CD1c-positive myeloid dendritic cell (primary cell): ENCODE data around the gene CNN3.

Source experiments
- DNase-seq: peaks from one replicate; pipeline ENCODE4 v3.0.0-alpha.2; 2016; ENCODE audit errors: extremely low spot score

CNN3 gene

DNA sequence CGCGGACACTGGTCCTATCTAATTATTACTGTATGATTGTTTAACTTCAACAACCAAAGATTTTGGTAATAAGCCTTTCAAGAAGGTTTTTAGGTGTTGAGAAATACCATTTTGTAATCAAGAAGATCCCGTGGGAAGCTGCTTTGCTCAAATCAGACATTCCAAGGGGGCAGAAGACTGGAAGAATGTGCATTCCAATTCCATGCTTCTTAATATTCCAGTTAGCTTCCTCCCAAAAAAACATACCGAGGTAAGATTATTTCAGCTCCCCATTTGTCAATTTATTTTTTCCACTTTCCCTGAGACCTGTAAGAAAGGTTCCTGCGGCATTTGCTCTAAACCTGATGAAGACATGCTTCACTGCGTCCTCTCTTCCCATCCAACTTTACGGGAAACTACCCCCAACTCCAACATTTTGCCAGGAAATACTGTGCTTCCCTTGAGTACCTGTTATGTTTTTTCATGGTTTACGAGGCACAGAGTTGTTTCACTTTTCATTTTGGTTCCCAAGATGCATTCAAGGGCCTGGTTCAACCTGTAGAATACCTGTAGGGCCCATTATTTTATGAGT lies 4.1 kb downstream of the CNN3 start:
- DNase-seq = no peak

DNA sequence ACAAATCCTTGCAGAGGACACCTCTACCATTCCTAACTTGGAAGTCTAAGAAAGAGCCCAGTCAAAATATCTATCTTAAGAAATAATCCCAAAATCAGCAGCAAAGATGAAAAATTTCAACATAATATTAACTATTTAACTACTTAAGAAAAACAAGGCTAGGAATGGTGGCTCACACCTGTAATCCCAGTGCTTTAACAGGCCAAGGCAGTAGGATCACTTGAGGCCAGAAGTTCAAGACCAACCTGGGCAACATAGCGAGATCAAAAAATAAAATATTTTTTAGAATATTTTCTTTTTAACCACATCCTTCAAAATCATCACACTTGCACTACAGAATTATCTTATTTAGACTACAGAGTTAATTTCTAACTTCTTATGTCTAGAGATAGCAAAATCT lies 4.9 kb downstream of the CNN3 start:
- DNase-seq = no peak

DNA sequence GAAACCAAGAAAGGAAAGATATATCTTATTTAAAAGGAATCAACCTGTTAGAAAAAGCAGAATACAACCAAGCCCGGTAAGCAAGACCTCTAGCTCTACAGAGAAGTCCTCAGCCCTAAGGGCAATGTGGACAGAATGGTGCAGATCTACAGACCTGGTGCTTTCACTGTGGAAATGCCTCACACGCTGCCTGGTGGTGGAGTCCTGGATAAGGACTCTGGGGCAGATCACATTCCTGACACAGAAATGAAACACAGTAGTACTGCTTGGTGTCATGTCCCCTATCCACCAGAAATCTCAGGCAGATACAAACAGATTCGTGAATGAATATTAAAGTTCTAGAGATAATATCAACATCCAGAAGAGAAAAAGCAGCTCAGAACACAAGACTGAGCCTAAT lies 6.8 kb downstream of the CNN3 start:
- no peak for DNase-seq

DNA sequence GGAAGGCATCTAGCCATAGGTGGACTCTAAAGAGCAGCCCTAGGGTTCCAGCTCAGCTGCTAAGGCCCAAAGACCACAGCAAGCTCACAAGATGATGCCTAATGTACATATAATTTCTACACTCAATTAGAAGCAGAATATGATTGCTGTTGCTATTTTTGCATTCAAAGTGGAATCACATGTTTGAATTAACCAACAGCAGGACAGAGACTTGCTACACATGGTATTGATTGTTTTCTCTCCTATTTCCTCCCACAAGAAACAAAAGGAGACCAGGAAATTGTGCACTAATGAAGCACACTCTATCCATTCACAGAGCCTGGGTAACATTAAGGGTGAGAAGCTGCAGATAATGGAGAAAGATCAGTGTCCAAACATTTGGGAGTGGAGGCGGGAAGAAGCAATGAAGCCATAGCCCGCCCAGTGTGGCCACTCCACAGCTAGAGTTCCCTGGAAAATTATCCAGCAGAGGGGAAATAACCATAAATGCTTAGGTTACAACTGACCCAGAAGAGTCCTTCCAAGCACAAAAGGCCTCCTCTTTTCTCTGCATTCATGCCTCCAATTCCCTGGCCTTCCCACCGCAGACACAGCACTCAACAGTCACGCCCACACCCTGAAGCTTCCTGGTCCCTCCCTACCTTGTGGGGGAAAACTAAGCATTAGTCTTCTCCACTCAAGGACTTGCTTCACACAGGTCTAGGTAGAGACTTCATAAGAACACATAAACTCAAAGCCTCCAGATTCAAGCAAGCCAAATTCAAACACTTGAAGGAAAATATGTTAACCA lies 7.5 kb downstream of the CNN3 start:
- no peak for DNase-seq

DNA sequence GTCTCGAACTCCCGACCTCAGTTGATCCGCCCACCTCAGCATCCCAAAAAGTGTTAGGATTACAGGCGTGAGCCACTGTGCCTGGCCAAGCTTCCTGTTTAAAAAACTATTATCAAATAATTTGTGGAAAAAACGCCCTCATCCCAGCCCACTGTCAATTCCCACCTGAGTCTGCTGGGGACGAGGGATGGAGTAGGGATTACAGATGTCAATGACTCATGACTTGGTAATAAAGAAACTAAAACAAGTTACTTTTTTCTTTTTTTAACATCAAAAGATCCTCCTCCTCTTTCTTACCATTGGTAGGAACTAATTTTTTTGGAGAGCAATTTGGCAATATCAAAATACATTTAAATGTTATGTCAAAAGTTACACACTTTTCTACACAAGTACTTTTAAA lies 9.7 kb downstream of the CNN3 start:
- DNase-seq = no peak

DNA sequence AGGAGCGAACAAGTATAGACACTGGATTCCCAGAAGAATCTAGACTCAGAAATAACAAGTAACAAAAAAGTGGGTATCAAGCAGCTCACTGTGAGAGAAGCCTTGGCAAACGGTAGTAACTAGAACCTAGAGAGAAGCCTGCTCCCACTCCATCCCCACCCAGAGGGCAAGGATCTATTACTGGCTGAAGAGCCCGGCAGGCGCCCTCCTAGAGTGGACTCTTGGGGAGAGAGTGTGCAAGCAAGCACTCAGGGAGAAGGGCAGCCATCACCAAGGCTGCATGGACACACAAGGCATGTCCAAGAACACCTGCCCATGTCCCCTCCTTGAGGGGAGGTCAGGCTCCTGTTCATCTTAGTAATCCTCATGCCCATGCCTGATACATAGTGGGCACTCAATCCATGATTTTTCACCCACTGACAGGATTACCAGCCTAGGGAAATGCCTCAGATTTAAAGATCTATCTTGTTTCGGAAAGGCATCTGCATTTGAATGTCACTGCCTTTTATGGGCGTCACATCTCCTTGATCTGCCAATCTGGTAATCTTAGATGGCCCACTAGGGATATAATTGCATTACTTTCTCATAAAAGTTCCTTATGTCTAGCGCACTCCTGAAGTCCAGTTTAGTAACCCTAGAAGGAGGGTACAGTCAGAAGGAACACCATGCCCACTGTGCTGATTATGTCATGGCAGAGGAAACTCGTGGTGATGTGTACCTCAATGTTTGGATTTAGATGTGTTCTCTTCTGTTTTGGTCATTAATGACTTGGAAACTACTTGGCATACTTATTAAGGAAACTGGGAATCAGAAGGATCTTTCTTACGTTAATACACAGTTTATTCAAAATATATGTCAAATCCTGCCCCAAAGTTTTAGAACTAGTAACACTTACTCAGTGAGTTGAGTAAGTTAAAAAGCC lies 14.4 kb downstream of the CNN3 start:
- DNase-seq = no peak

DNA sequence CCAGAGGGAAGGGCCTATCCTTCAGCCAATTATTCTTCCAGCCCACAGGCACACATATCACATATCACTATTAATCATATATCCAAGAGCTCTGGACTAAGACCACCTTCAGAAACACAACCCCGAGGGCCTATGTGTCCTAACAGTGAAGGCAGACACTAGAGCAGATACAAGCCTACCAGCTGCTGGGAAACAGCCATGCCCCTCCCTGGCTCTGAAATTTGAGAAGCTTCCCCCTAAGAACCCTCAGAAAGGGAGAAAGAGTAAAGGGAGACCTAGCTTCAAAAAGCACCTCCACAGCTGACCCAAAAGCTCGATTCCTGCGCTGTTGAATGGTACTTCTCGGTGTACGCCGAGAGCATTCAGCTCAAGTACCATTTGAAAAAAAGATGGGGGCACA lies 17.4 kb downstream of the CNN3 start:
- DNase-seq = no peak

DNA sequence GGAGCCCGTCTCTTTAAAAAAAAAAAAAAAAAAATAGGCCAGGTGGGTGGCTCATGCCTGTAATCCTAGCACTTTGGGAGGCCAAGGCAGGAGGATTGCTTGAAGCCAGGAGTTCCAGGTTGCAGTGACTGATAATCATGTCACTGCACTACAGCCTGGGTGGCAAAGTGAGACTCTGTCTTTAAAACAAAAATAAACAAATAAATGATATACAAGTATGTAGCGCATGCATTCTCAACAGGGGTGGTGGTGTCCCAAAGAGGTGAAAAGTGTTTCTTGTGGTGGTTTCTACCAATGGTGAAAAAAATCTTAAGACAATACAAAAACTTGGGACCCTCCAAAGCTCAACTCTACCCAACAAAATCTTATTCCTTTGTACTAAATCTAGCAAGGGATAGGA lies 17.9 kb downstream of the CNN3 start:
- no peak for DNase-seq

DNA sequence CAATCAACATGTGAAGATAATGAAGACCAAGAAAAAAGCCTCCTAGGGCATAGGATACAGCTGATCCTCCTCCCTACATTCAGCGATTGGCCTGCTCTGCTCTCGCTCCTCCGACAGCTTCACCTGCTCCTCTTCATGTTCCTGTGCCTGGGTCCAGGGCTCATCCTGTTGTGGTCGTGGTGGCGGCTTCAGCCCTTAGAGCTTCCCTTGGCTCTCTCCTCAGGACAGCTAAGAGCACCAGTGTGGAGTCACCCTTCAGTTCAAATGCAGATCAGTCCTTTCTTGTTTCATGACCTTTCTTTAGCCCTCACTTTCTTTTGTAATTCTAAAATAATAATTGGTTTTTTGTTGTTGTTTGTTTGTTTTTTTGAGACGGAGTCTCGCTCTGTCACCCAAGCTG lies 18.7 kb downstream of the CNN3 start:
- no peak for DNase-seq

DNA sequence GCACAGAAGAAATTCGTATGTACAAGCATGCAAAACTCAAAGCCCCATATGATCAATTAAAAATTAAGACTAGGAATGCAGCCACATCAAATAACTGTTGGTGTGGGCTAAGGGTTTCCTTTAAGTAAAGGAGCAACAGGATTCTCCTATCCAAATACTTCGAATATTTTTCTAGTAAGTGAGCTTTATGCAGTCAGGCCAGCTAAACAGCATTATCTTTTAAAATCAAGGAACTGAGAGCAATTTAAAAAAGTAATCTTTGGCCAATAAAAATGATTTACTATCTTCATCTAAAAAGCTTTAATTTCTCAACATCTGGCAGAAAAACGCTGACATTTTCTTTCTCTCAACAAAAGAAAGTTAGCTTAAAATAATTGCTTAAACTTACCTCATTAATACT lies 19.8 kb downstream of the CNN3 start:
- DNase-seq = no peak

DNA sequence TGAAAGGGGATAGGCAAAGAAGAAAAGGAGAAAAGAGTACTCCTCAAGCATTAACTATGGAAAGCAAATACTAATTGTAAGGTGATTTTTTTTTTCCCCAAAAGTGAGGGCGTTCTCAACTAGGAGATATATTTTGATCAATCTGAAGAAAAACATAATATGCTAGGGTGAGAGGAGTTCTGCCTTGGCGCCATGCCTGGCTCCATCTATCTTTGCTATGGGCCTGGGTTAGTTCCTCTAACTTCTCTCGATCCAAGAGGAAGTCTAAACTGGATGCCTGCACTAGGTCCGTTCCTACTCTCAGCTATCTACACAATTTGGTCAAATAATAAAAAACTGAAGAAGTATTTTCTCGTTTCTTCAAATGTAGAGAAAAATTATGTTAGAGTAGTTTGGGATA lies 20.5 kb downstream of the CNN3 start:
- no peak for DNase-seq

DNA sequence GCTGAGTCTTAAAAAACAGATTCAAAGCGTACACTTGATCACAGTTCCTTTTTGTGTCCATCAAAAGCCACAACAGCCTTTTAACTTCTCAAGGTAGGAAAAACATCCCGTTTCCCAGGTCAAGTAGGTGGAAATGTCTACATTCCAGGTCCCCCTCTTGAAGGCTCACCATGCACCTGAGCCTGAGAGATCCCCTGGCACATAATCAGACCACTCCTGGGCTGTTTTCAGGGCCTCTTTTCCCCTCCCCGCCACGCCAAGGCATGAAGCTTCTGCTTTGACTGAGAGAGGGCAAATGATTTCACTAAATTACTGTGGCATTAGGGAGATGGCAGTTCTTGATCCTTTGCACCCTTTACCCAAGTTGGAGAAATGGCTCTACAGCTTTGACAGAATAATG lies 21.7 kb downstream of the CNN3 start:
- DNase-seq = no peak

DNA sequence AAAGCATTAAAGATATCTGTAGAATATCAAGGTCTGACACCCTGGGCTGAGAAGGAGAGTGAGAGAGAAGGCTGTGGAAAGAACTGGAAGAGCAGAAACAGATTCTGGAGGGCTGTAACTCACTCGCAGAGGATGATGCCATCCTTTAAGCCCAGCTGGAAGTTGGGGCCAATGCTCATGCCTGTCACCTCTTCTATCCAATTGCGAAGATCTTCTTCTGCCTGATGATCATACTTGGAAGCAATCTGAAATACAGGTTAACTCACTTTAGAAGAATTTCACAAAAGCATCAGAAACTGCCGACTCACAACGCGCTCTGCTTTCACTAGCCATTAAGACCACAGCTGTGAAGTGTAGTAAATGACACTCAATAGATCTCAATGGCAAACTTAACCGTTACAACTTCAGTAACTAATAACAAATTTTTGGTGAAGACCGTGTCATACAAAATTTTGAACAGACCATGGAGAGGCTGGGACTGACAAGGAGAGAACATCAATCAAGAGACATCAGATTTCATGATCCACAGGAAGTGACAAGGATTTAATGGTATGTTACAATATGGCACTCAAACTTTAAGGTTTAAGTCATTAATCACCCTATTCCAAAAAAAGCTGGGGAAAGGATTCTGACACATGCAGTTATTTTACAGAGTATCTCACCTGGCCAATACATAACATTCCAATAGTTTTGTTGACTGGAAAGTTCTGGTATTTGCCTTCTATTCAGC lies 23.5 kb downstream of the CNN3 start:
- no peak for DNase-seq

DNA sequence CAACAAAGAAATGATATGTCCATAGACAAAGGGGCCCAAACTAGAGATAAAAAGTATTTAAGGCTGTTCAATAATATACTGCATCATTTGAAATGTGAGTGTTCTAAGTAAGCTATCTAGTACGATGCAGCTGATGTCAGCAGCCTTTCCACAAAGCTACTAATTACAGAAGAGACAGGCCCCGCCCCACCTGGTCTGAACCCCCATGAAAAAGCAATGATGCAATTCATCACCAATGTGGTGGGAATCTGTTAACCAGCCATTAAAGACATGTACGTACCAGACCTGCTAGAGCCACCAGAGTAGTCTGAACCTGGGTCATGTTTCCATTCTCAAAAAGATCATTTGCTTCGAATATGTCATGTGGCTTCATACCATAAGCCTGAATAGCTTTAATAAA lies 25.1 kb downstream of the CNN3 start:
- no peak for DNase-seq

DNA sequence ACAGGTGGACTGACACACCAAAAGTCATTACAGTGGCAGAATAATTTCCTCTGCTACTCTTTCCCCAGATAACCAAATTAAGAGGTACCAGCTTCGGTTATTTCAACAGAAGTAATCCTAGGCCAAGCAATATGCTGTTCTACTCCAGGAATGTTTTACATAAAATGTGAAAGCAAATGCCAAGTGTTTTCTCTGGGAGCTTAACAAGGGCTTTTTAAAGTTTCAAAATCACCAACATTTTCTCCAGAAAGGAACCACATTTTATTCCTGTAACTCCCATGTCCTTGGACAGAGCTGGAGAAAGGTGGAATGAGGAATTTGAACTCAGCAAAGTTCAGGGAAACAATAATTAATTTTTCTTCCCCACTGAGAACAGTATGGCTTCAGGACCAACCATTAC lies 27.2 kb downstream of the CNN3 start:
- no peak for DNase-seq

DNA sequence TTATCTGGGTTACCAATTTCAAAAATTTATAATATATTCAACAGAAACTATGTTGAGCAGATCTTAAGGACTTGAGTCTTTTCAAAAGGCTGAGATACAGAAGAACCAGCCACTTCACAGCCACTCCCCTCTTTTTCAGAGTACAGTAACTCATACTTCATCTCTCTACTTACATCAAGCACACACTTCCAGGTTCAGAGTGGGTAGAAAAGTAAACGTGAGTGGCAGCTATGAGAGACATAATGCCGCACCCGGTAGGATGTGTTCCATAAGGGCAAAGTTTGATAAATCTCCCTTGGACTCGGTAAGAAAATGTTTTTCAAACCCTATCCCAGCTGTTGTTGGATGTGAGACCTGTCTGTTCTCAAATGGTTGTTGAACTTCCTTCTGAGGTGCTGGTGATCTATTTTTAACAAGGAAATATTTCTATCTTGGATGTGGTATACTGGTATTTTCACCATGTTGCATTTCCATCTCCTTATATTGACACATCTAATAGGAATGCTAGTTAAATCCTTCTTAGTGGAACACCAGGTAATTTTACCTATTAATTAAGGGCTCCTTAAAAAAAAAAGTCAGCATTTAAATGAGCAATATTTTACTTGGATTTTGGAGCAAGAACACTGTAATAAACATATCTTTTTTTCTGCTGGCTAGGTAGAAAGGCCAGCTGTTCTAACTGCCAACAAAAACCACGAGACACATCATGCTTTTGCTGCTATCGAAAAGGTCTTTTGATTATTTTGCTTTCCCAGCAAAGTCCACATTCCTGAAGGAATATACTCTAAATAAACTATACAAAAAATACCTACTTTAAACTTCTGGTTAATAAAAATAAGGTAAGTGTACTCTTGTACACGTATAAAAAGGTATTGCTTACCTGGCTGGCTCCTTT lies 28.2 kb downstream of the CNN3 start:
- DNase-seq = no peak

DNA sequence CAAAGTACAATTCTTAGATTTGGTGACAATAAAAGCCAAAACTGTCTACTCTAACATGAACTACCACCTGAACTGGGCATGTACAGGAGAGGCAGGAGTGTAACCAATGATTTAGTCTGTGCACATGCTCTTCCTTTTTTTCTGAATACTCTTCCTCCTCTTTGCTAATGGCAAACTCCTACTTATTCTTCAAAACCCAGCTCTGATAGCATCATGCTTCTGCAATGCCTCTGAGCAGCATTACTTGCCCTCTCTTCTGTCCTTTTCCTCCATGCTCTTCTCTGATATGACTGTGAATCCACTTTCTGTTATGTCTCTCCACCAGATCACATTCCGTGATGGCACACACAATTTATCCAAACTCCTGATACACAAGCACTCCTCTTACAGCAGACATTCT lies 31.4 kb downstream of the CNN3 start:
- DNase-seq = no peak

DNA sequence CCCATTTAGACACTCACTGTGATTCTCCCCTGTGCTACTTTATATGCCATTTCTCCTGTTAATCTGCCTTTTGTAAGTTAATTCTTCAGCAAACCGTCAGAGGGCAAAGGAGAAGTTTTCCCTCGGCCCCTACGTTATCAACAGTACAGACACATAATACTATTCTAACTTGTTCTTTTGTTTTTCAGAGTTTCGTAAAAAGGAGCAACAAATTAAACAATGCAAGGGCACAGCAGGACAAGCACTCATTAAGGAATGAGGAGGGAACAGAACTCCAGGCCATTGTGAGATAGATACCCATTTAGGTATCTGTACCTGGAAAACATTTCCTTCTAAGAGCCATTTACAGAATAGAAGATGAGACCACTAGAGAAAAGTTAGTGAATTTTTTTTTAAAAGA lies 32.3 kb downstream of the CNN3 start:
- no peak for DNase-seq

DNA sequence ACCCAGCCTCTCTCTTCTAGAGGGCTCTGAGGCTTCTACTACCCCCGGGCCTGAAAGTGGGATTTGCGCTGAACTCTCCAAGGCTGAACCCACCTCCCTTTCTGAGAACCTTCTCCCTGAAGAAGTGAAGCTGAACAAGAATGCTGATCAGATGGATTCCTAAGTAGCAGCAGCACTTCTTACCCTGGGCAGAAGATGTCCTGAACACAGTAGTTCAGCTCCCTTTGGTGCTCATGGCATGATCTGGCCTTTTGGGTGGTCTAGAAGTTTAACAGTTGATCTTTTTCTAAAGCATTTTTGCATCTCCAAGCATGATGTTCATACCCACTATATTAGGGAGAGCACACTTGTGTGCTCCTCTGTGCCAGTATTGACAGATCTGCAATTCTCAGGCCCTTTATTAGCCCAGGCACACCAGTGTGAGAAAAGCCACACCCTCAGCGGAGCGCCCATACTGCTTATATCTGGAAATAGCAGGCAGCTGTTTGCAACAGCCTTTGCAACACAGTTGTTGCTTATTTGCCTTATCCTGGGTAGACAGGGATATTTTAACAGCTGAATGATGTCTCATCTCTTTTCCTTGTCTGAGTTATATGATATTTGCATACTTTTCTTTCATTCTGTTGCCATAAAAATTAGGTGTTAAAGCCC lies 34.2 kb downstream of the CNN3 start:
- DNase-seq = no peak

DNA sequence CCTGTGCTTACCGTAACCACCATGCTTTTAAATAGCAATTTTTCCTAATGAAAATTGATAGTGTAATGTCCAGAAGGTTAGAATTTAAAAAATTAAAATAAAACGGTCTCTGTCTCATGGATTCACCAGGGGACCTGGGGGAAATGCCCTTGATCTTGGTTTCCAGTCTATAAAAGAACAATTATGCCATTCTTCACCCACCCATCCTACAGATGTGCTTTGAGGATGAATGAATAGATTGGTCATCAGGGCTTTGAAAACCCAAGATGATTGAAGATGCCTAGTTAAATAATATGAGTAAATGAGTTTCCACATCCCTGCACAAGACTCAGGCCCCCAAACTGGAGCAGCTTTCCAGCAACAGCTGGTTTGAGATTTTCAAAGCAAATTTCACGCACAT lies 38.7 kb downstream of the CNN3 start:
- no peak for DNase-seq
